SKM-1 treated with dmso at 0.1 percent for 144 hours (cell line): Measurements from ENCODE around the gene DCAF15.
A peak's percentile ranks its signal among the peaks of the same experiment; 100 is the strongest.

Experiments used
- DNase-seq: peaks from one replicate; lab custom pipeline; 2025; ENCODE audit not compliant: unreplicated experiment; lab: John Stamatoyannopoulos, UW

DCAF15 gene

GRCh38 chr19:13992025-13992424, 39.7 kb downstream of the DCAF15 start:
- no peak for DNase-seq

GRCh38 chr19:13993590-13994300, 41.4 kb downstream of the DCAF15 start:
- DNase-seq, result no peak

- DNase-seq, result no peak
Observed at GRCh38 chr19:13995017-13995728, 42.9 kb downstream of the DCAF15 start.

- no peak for DNase-seq
Observed at GRCh38 chr19:13995878-13996765, 43.8 kb downstream of the DCAF15 start.

- DNase-seq, result no peak
Observed at GRCh38 chr19:13996928-13997630, 44.8 kb downstream of the DCAF15 start.

GRCh38 chr19:13997631-13997962, 45.3 kb downstream of the DCAF15 start:
- DNase-seq, result no peak

- no peak for DNase-seq
Observed at GRCh38 chr19:13998426-13998825, 46.1 kb downstream of the DCAF15 start.

- no peak for DNase-seq
Observed at GRCh38 chr19:13999085-13999484, 46.8 kb downstream of the DCAF15 start.

- no peak for DNase-seq
Observed at GRCh38 chr19:14000691-14001375, 48.5 kb downstream of the DCAF15 start.

- DNase-seq, result no peak
Observed at GRCh38 chr19:14002571-14003250, 50.4 kb downstream of the DCAF15 start.

- no peak for DNase-seq
Observed at GRCh38 chr19:14003251-14004055, 51.1 kb downstream of the DCAF15 start.

- DNase-seq, result peak; percentile 82
Observed at GRCh38 chr19:14004619-14005348, 52.5 kb downstream of the DCAF15 start.

GRCh38 chr19:14005349-14006084, 53.2 kb downstream of the DCAF15 start:
- peak; percentile 48 for DNase-seq

GRCh38 chr19:14006085-14006765, 53.9 kb downstream of the DCAF15 start, which contains the start of gene RFX1:
TSS of gene RFX1 (minus strand) at chr19:14006320. CDS start at chr19:13993843, 12,477 bp downstream.
- DNase-seq, result peak; percentile 99

GRCh38 chr19:14006766-14007562, 54.7 kb downstream of the DCAF15 start:
- no peak for DNase-seq
